Smooth muscle cell of the brain vasculature (primary cell): ENCODE results near the gene ZNF468.
"Not testable (repeated sequence)": the region's sequence is repeated elsewhere in the genome, so short reads cannot be mapped to it uniquely, and the experiment has no call there.

Experiments
- DNase-seq: peaks from one replicate; pipeline ENCODE4 v3.0.0-alpha.2; 2012; ENCODE audit warnings: low read depth, low spot score

Gene ZNF468

DNA sequence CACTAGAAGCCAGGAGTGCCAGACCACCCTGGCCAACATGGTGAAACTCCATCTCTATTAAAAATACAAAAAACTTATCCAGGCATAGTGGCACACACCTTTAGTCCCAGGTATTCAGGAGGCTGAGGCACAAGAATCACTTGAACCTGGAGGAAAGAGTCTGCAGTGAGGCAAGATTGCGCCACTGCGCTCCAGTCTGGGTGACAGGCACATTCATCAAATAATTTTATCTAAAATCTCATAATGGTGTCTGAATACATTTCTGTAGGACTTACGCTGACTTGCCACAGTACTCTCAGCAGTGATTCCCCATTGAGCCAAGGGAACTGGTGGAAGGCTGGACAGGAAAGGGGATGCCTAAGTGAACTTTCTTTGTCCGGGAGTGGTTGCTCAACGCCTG lies 31.7 kb downstream of the ZNF468 start:
- no peak for DNase-seq

DNA sequence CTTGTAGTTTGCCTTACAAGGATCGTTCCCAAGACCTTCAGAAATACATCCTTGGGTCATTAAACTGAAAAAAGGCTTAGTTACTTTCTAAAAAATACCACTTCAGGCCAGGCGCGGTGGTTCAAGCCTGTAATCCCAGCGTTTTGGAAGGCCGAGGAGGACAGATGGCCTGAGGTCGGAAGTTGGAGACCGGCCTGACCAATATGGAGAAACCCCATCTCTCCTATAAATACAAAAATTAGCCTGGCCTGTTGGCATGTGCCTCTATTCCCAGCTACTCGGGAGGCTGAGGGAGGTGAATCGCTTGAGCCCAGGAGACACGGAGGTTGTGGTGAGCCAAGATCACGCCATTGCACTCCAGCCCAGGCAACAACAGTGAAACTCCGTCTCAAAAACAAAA lies 33.7 kb downstream of the ZNF468 start:
- DNase-seq = no peak

DNA sequence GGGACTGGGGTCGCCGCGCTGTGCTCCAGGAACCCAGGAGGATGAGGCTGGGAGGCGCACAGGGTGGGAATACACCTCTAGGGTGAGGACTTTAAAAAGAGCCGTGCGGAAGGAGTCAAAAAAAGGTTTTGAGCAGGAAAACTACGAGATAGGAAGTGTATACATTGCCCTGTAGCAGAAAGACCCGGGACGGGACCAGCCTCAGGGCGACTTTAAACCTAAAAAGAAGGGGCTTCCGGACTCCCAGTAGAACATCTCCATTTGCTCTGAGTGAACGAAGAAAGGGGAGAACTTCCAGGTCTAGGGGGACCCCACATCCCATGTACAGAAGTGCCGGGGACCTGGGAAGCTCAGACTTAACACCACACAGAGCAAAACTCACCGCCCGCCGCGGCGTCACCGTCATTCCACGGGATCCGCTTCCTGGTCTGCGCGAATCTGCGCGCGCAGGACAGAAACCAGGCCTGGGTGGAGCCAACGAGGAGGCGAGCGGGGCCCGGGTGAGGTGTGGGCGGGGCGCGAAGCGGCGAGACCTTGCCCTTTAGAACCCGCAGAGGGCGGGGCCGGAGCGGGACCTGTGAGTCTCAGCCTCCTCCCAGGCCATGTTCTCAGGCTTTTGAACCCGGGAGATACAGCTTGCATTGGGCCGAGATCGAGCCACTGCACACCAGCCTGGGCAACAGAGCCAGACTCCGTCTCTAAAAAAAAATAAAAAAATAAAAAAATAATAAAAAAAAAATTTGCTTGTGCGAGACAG lies 36.0 kb downstream of the ZNF468 start, which contains the start of gene ZNF28:
Gene ZNF28, minus strand, starts transcription at position 430 of the 757 bp plus-strand sequence. CDS start 3,675 bp downstream, outside the sequence.
- DNase-seq = peak; percentile 2

DNA sequence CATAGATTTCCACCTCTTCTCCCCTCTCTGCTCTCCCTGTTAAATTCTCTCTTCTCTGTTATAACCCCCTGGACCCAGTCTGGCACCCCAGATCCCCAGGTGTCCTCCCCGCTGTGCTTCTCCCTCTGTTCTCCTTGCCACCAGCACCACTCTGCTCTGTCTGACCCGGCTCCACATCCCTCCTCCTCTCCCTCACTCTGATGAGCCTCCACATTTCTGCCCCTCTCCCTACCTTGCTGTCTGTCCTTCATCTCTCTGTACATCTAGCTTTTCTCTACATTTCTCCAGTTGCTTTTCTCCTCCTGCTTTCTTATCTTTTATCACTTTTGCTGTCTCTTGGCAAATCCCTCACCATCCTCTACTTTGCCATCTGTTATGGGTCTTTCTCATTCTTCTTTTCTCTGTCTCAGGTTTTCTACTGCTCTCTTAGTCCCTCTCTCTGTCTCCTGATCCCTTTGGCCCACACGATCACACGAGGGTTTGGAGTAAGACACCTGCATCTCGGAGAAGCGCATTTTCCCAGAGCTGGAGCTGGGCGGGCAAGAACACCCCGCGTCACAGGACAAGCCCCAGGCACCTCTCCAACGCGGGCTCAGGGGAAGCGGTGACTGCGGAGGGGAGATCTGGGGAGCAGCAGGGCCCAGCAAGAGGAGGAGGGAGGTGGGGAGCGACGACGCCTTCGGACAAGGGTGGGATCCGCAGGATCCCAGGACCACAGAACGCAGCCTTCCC lies 36.8 kb downstream of the ZNF468 start:
- DNase-seq = not testable (repeated sequence)

DNA sequence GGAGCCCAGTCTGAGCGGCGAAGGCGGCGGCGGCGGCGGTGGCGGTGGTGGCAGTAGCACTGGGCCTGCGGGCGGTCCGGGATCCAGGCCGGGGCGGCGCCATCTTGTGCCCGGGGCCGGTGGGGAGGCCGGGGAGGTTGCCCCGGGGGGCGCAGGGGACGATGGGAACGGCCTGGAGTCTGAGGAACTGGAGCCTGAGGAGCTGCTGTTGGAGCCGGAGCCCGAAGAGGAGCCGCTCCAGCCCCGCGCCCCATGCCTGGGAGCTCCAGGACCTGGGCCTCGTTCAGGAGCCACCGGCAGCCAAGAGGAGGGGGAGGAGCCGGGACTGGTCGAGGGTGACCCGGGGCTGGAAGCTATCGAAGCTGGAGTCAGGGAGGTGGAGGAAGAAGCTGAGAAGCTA lies 47.6 kb downstream of the ZNF468 start:
- DNase-seq = no peak

DNA sequence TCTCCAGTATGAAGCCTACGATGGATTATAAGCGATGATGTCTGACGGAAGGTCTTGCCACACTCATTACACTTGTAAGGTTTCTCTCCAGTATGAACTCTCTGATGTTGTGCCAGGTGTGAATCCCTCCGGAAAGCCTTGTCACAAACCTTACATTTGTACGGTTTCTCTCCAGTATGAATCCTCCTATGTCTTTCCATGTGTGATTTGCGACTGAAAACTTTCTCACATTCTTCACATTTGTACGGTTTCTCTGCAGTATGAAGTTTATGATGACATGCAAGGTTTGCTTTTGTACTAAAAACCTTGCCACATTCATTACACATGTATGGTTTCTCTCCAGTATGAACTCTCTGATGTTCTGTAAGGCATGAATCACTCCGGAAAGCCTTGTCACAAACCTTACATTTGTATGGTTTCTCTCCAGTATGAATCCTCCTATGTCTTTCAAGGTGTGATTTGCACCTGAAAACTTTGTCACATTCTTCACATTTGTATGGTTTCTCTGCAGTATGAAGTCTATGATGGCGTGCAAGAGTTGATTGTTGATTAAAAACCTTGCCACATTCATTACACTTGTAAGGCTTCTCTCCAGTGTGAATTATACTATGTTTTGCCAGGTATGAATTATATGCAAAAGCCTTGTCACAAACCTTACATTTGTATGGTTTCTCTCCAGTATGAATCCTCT lies 57.3 kb downstream of the ZNF468 start:
- not testable (repeated sequence) for DNase-seq

DNA sequence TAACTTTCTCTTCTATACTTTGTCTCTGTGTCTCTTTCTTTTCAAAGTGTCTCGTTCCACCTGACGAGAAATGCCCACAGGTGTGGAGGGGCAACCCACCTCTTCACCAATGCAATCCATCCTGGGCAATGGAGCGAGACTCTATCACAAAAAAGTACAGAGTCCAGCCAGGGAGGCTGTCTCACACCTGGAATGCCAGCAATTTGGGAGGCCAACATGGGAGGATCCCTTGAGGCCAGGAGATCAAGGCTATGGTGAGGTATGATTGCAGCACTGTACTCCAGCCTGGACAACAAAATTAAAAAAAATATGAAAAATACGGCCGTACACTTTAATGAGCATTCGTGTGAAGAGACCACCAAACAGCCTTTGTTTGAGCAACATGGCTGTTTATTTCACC lies 68.0 kb downstream of the ZNF468 start:
- DNase-seq = no peak
